K562 (cell line): ENCODE measurements around the gene DSP. TPM values are rescaled to one million over a fixed set of nuclear protein-coding genes. Genes with fewer than 3 reads are reported as not detected.

Source experiments
- ATF6 ChIP-seq: sonication (generic); formaldehyde crosslinking; IDR thresholded peaks from 2 replicates; pipeline ENCODE4 v1.4.0; 2020; ENCODE audit warnings: mild to moderate bottlenecking, missing genetic modification reagents
- CAMTA2 ChIP-seq: fragments of 250-450 bp; sonication (Bioruptor Pico); conservative IDR thresholded peaks from 2 replicates; pipeline ENCODE4 v1.5.1; 2022
- TEAD1 ChIP-seq, 2 experiments: fragments of 450-650 bp in 1 of 2; sonication (generic) in 1 of 2; formaldehyde crosslinking; IDR thresholded peaks; 2 replicates each; pipeline versions ENCODE4 v1.4.0 to v1.8.0; 2020 to 2022; ENCODE audit warnings: mild to moderate bottlenecking in 2 of 2, missing genetic modification reagents in 1 of 2
- ZNF407 ChIP-seq: fragments of 450-650 bp; IDR thresholded peaks from 2 replicates; pipeline ENCODE4 v1.6.1; 2016; ENCODE audit warnings: low read depth
- ZNF57 ChIP-seq: fragments of 450-650 bp; formaldehyde crosslinking; IDR thresholded peaks from 2 replicates; pipeline ENCODE4 v1.4.0; 2020; ENCODE audit warnings: mild to moderate bottlenecking, moderate library complexity
- ZNF609 ChIP-seq: sonication (generic); formaldehyde crosslinking; IDR thresholded peaks from 2 replicates; pipeline ENCODE4 v1.8.1; 2023; ENCODE audit warnings: missing genetic modification reagents, mild to moderate bottlenecking, borderline replicate concordance
- polyA plus RNA-seq, 8 experiments: library from polyadenylated mRNA; depleted of rRNA in 4 of 8; stranded (reverse) in 5 of 8; unstranded in 3 of 8; fragments of >200 nt; fragmentation: Nextera tagmentation in 2 of 8; fragmentation: Illumina TruSeq in 1 of 8; extraction: Ambion mirVana in 2 of 8; extraction: Trizol in 1 of 8; gene quantifications; 2 replicates each; pipeline versions ENCODE4 v1.2.1 to v1.2.3, GENCODE V29; 2011 to 2014; ENCODE audit warnings: inconsistent platforms in 1 of 8, missing spikeins in 1 of 8
- total RNA-seq, 7 experiments: library from RNA; depleted of rRNA in 6 of 7; stranded (reverse); fragments of >200 nt in 6 of 7; fragmentation: Illumina TruSeq in 2 of 7; extraction: Trizol in 2 of 7; gene quantifications; 2 replicates each; pipeline versions ENCODE4 v1.2.1 to v1.2.3, GENCODE V29; 2011 to 2021; ENCODE audit warnings: low replicate concordance in 1 of 7

Gene DSP
- total and polyA plus RNA-seq, 9 of the 15 experiments (the other 6 are each of a cell fraction or from before 2014, with no cell fraction given) = under 0.01 to 0.24 (median 0.03) TPM; not detected in 2

- no peak for TF ChIP-seq CAMTA2 (CRISPR knock-in tag)
- TF ChIP-seq ATF6 (CRISPR knock-in tag) = peak; percentile 90
- no peak for TF ChIP-seq ZNF407
- TF ChIP-seq TEAD1 (CRISPR knock-in tag; IDR thresholded peaks at IDR 0.05) = no peak; a peak in 1 of 4 replicates
- no peak for TF ChIP-seq ZNF609 (CRISPR knock-in tag)
- TF ChIP-seq ZNF57 (CRISPR knock-in tag) = no peak
Observed at GRCh38 chr6:7589949-7590917, 48.8 kb downstream of the DSP start, which contains the start of gene SNRNP48 (continued).
